Epidermal melanocyte (primary cell): ENCODE data around the gene CENPQ.

Source experiments
- DNase-seq: peaks from one replicate; pipeline ENCODE4 v3.0.0; 2011; ENCODE audit warnings: low spot score; ENCODE audit not compliant: insufficient read length

Gene CENPQ

DNA sequence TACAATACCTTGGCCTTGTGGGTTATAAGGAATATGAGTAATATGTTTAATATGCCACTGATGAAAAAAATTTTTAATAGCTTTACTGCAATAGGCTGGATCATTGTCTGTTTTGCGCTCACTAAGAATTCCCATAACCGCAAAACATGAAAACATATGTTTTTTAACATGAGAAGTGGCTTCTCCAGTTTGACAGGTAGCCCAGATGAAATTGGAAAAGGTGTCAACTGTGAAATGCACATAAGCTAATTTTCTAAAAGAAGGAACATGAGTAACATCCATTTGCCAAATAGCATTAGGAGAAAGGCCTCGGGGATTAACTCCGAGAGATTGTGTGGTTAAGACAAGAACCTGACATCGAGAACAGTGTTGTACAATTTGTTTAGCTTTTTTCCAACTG lies 41.5 kb downstream of the CENPQ start:
- no peak for DNase-seq

DNA sequence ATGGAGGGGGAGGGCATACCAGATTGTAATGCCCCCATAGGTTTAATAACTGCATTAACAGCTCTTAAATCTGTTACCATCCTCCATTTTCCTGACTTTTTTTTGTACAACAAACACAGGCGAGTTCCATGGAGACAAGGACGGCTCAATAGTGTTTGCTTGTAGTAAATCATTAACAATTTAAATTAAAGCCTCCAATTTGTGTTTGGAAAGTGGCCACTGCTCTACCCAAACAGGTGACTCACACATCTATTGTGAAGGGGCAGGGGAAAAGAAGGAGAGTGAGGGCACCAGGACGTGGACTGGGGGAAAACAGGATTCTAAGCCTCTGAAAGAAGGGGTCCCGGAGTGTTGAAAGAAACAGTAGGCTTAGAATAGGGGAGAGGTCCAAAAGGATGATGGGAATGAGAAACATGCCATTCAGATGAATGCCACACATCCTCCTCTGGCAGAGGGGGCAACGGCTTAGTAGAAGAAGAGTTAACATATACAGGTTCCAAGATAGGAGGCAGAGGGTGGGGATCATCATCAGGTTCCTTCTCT lies 43.5 kb downstream of the CENPQ start:
- DNase-seq, result no peak

DNA sequence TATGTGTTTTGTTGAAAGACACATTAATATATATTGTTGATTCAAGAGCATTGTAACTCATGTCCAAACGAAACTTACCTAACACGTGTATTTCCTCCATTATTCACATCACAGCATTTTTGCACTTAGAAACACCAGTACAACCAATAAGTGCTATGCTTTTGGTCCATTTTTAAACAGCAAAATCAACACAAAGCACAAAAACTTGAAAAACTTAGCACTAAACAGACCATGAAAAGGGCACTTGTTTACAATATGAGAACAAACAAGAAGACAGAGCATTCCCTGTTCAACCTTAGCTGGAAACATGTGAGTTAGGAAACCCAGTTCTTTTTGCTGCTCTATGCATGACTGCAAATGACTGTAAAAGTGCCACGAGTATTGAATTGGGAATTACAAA lies 46.2 kb downstream of the CENPQ start:
- DNase-seq, result no peak

DNA sequence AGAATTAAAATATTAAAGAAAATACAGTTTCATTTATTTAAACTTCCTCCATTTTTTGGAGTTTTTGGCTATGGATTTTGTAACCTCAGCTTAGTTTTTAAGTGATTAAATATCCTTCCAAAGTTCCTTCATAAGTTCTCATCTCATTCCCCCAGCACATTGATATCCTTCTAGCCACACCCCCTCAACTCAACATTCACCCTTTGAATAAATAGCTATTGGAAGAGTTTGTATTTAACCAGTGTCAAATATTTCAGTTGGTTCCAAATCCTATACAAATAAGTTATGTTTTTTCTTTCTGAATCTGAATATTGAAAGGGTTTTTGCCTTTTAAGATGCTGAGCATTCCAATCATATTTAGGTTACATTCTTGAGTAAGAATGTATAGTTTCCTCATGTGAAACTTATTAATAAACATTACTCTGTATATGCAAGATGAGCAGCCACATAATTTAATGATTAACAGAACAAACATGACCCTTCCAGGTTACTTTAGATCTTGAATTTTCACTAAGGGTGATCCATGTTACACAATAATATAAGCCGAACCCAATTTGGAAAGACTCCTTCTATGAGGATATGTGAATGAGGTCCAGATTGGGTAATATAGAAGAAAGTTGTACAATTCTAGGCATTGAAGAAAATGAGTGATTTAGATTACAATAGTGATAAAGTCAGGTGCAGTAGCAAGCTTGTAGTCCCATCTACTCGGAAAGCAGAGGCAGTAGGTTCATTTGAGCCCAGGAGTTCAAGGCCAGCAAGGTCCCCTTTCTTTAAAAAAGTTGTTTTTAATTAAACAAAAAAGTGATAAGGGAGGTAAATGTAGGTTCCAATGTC lies 50.2 kb downstream of the CENPQ start:
- no peak for DNase-seq

DNA sequence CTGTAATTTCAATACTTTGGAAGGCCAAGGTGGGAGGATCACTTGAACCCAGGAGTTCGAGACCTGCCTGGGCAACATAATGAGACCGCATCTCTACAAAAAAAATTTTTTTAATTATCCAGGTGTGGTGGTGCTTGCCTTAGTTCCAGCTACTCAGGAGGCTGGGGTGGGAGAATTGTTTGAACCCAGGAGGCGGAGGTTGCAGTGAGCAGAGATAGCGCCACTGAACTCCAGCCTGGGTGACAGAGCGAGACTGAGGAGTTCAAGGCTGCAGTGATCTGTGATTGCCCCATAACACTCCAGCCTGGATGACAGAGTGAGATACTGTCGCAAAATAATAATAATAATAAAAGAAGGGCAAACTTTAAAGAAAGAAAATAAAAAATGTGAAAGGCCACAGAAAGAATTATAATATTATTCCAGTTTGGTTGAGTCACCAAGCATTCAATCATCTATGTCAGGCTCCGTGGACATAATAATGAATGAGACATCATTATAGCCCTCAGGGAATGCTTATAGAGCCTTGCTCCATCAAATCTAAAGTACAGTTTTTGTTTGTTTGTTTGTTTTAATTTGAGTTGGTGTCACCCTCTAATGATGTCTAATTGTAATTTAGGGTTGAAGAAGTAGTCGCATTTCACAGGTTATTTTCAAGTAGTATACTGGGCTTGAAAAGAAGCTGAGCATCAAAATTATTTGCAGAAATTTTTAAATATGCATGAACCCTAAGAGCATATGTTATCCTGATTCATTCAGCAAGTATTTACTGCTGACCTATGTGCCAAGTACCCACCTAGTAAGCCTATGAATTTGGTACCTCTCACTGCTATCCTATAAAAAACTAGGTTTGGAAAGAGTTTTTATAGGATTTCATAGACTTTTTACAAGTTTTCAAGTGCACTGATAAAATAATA lies 51.7 kb downstream of the CENPQ start:
- DNase-seq, result no peak

DNA sequence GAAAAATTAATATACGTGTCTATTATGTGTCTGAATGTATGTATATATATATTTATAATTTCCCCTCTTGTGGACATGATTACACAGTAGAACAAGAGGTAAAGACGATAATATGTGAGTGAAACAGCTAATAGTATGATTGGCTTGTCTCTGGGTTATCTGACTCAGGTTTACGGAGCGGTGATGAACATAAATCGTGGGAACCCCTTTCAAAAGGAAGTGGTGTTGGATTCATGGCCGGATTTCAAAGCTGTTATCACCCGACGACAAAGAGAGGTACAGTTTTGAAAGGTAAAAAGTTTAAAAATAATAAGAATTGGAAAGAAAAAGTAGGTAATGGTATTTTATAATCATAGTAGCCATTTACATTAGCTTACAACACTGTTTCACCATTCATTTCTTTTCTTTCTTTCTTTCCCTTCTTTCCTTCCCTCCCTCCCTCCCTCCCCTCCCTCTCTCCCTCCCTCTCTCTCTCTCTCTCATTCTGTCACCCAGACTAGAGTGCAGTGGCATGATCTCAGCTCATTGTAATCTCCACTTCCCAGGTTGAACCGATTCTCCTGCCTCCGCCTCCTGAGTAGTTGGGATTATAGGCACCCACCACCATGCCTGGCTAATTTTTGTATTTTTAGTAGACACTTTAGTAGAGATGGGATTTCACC lies 52.4 kb downstream of the CENPQ start:
- no peak for DNase-seq

DNA sequence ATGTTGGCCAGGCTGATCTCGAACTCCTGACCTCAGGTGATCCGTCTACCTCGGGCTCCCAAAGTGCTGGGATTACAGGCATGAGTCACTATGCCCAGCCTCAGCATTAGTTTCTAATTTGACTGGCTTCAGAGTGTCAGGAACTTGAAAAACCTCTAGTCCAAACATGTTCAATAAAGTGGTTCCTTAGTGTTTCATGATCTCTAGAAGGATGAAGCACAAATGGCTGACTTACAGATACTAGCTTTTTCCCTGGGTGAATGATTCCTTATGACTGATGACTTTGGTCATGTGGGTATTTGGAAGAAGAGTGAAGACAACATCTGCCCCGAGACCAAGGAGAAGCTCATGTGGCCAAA lies 53.0 kb downstream of the CENPQ start:
- no peak for DNase-seq

DNA sequence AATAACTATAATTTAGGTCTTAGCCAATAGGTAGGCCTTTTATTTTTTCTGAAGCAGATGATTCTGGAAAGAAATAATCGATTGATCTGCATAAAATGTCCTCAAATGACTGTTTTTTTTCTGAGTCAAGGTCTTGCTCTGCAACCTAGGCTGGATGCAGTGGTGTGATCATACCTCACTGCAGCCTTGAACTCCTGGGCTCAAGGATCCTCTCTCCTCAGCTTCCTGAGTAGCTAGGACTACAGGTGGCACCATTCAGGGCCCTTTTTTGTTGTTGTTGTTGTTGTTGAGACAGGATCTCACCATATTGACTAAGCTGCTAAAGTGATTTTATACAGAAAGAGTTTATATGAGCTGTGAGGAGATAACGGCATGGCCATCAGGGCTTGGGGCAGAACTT lies 54.7 kb downstream of the CENPQ start:
- DNase-seq, result no peak

DNA sequence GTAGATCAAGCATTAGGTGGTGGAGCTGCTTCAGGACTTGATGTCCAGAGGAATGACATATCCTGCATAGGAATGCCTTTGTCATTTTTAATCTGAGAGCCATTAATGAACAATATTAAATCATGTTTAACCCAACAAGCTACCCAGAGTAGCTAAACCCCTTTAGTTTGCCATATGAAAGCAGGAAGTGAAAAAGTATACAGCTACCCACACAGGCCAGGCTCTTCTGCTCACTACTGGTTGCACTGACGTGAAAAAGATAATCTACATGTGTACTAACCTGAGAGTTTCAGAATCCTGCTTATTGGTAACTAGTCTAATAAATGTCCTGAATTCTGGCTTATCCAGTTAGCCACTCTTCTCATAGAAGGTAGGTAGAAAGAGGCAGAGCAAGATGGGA lies 56.5 kb downstream of the CENPQ start:
- no peak for DNase-seq

DNA sequence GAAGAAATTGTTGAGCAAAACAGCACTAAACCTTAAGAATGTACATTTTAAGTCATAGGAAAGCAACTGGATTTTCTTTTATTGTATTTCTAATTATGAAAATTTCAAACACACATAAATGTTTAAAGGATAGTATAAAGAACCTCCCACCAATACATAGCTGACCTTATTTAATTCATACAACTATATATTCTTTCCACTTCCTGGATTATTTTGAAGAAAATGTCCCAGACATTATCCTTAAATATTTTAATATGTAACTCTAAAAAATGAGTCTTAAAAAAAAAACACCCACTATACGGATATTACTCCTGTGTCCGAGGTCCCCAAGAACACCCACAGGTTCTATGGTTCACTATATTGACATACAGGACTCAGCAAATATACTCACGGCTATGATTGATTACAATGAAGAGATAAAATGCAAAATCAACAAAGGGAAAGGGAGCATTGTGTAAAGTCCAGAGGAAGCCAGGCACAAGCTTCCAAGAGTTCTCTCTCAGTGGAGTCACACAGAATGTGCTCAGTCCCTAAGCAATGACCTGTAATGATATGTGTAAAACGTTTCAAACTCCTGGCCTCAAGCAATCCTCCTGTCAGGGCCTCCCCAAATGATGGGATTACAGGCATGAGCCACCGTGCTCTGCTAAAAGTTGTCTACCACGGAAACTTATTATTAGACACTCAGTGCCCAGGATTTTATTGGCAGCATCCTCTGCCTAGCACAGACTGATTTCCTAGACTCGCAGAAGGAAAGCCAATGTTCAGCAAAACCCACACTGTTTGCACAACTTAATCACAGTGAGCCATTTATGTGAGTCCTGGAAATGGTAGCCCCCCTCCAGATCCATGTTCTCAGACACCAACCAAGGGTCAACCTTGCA lies 59.8 kb downstream of the CENPQ start:
- DNase-seq, result no peak

DNA sequence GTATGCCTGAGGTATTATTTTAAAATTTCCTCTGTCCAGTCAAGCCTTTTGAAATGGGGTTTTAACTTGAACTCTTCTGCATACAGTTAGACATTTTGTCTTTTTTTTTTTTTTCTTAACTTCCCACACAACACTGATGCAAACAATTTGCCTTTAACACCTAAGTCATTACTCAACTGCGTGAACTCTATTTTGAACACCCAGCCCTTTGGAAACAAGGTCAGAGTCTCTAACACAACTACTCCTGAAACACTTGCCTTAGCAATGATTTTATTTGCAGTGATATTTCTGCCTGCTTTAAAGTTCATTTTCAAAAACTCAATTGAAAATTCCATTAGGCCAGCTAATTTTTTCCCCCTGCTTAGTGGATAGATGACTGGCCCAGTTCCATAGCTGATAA lies 60.7 kb downstream of the CENPQ start:
- no peak for DNase-seq

DNA sequence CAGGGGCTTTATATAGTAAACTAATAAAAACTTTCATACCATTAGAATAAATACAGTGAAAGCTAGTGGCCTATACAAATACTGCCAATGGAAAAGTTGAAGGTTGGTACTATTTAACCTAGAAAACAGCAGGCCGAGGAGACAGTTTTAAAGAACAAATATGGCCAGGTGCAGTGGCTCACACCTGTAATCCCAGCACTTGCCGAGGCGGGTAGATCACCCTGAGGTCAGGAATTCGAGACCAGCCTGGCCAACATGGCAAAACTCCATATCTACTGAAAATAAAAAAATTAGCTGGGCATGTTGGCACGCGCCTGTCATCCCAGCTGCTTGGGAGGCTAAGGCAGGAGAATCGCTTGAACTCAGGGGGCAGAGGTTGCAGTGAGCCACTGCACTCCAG lies 61.4 kb downstream of the CENPQ start:
- no peak for DNase-seq

DNA sequence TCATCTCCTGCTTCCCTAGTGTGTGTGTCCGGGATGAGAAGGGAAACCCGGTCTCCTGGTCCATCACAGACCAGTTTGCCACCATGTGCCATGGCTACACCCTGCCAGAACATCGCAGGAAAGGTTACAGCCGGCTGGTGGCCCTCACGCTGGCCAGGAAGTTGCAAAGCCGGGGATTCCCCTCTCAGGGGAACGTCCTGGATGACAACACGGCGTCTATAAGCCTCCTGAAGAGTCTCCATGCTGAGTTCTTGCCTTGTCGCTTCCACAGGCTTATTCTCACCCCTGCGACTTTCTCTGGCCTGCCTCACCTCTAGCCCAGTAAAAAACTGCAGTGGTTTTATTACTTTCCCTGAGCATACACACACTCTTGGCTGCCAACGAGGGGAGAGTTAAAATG lies 63.4 kb downstream of the CENPQ start:
- no peak for DNase-seq

DNA sequence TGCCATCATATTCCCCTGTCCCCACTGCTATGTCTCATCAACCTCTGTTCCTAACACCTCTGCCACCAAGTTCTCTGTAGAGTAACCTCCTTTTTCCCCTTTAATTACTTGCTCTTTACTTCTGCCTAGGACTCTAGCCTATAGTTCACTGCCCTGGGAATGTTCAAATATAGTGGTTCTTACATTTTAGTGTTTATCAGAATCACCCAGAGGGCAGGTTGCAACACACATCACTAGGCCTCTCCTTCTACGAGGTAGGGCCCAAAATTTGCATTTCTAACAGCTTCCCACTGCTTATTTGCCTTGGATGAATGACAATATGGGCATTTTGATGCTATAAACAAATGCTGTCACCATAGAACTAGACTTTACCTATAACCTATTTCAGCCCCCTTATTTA lies 64.2 kb downstream of the CENPQ start:
- no peak for DNase-seq

DNA sequence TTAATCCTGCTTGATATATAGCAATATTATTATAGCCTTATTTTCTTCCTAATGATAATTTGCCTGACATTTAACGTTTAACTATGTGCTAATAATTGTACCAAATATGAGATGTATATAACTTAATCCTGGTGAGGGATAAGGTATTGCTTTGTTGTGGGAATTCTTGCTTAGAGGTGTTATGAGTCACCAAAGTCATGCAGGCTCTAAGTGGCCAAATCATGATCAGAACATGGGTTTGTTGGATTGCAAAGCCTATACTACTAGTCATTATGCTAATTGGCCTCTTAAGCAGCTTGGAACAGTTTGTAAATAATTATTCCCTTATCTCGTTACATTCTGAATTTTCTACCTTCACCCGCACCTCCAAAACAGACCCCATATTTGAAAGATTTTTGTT lies 65.4 kb downstream of the CENPQ start:
- DNase-seq, result no peak

DNA sequence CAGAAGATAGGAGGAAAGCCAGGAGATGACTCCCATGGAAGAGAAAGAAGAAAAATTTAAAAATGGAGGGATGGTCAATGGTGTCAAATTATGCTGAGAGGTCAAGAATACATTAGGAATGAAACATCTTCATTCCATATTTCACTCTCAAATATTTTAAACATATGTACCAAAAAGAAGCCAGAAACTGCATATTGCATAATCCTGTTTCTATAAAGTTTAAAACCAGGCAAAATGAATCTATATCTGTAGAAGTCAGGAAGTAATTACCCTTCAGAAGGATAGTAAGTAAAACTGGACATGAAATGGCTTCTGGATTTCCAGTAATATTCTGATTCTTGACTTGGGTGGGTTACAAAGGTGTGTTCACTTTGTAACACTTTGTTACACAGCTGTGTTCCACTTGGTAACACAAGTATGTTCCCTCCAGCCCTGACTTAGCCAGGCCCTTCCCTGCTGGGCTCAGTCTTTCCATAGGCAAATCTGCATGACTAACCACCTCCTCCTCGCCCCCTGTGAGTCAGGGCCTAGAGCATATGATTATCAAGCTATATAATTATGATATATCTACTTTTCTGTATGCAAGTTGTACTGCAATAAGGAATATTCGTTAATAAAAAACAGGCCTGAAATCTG lies 67.1 kb downstream of the CENPQ start:
- DNase-seq, result no peak

DNA sequence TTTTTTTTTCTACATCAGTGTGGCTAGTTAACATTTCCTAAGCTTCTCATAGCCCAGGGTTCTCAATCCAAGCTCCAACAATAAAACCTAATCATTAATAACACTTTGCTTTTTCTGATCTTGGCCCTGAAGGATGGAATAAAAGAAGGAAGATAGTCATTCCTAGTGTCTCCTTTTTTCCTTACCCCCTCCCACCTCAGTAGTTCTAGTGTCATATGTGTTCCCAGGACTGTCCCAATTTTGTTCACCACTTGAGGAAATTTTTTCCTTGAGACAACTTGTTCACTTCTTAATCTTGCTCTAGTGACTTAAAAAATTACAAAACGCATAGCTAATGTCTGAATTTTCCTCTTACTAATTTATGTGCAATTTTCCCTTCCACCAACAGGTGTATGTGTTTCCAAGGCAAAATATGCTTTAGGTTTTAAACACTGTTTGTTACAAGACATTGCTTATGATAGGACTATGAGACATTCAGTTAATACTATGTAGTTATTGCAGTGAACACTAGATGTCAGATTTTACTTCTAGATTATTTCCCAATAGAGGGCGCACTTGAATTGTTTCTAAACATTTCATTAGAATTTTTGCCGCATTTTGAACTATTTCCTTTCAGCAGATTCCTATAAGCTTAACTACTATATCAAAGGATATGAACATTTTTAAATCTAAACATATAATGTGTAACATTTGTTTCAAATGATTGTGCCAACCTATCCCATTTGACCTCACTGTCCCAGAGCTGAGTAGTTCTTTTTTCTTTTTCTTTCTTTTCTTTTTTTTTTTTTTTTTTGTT lies 68.8 kb downstream of the CENPQ start:
- DNase-seq, result peak; percentile 37

DNA sequence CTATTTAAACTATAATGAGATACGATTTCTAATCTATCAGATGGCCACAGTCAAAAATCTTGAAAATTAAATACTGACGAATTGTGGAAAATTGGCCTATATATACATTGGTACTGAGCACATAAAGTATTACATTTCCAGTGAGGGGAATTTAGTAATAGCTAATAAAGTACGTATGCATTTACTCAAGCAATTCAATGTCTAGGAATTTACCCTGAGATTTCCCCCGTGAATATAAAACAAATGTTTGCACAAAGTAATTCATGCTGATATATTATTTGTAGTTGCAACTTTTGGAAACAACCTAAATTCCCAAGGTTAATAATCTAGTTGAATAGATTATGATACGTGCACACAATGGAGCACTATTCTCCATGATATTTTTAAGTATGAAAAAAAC lies 72.6 kb downstream of the CENPQ start:
- no peak for DNase-seq

DNA sequence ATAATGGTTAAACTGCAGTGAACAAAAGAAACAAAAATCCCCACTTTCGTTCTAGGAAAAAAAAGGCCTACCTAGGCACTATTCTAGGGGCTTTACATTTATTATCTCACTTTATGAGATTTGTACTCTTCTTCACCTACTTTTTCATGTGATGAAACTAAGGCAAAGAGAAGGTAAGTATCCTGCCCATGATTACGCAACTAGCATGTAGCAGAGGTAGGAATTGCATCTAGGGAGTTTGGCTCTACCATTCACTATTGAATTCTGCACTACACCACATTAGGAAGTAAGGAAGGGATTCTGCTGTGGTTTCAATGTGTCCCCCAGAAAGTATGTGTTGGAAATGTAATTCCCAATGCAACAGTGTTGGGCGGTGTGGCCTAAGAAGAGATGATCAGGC lies 75.9 kb downstream of the CENPQ start:
- no peak for DNase-seq

DNA sequence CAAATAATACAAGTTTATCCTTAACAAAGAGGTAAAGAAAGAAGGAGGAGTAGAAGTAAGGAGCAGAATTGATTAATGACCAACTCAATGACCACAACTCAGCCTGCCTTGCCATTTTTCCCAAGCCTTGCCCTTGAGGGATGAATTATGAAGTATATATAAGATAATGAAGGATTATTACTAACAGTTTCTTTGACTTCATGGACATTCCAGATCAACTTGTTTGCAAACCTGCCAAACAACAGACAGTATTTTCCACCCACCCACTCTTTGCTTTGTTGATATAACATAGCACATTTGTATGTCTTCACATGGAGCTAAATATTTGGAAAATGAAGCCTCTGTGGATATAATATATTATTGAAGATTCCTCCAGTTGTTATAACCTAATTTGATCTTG lies 77.4 kb downstream of the CENPQ start:
- no peak for DNase-seq
